H9 (cell line): ENCODE results near the gene RSU1. TPM values are rescaled to one million over a fixed set of nuclear protein-coding genes. Genes with fewer than 3 reads are reported as not detected.

ENCODE experiments used
- DNase-seq: peaks from one replicate; pipeline ENCODE4 v3.0.0-alpha.2; 2017
- H2AFZ ChIP-seq: one replicate; pipeline ENCODE4 v1.6.1; 2013; ENCODE audit warnings: mild to moderate bottlenecking, low read length, control low read depth, moderate library complexity
- H2AK5ac ChIP-seq: 2 replicates; pipeline ENCODE4 v1.6.1; 2013; ENCODE audit warnings: low read length, control low read depth, mixed read lengths; ENCODE audit not compliant: insufficient read length
- H2BK120ac ChIP-seq: one replicate; pipeline ENCODE4 v1.6.1; 2013; ENCODE audit warnings: low read depth, mild to moderate bottlenecking, low read length, control low read depth, inconsistent platforms; ENCODE audit not compliant: poor library complexity, severe bottlenecking
- H2BK12ac ChIP-seq: 2 replicates; pipeline ENCODE4 v1.6.1; 2013; ENCODE audit warnings: low read length, control low read depth, mixed read lengths, low read depth; ENCODE audit not compliant: insufficient read length
- H2BK15ac ChIP-seq: 2 replicates; pipeline ENCODE4 v1.6.1; 2013; ENCODE audit warnings: low read depth, low read length, control low read depth
- H2BK20ac ChIP-seq: one replicate; pipeline ENCODE4 v1.6.1; 2013; ENCODE audit warnings: low read depth, mild to moderate bottlenecking, low read length, control low read depth, inconsistent platforms; ENCODE audit not compliant: poor library complexity, severe bottlenecking
- H2BK5ac ChIP-seq: 2 replicates; pipeline ENCODE4 v1.6.1; 2013; ENCODE audit warnings: low read length, control low read depth, mixed read lengths; ENCODE audit not compliant: insufficient read length
- H3K14ac ChIP-seq: 2 replicates; pipeline ENCODE4 v1.6.1; 2013; ENCODE audit warnings: low read length, control low read depth; ENCODE audit not compliant: insufficient read depth
- H3K18ac ChIP-seq: 2 replicates; pipeline ENCODE4 v1.6.1; 2013; ENCODE audit warnings: low read depth, mild to moderate bottlenecking, mixed read lengths, low read length, control low read depth; ENCODE audit not compliant: insufficient read length
- H3K23ac ChIP-seq: 2 replicates; pipeline ENCODE4 v1.6.1; 2013; ENCODE audit warnings: low read length, control low read depth, mixed read lengths, low read depth; ENCODE audit not compliant: insufficient read length
- H3K23me2 ChIP-seq: 2 replicates; pipeline ENCODE4 v1.6.1; 2013; ENCODE audit warnings: low read depth, mild to moderate bottlenecking, mixed read lengths, low read length, control low read depth; ENCODE audit not compliant: insufficient read length, poor library complexity, severe bottlenecking
- H3K27ac ChIP-seq: 2 replicates; pipeline ENCODE4 v1.5.1; 2013; ENCODE audit warnings: low read length, control low read depth, mixed read lengths, low read depth; ENCODE audit not compliant: insufficient read length
- H3K27me3 ChIP-seq: 2 replicates; pipeline ENCODE4 v1.6.1; 2013; ENCODE audit warnings: low read length, control low read depth, inconsistent platforms; ENCODE audit not compliant: insufficient read depth
- H3K4ac ChIP-seq: 2 replicates; pipeline ENCODE4 v1.6.1; 2013; ENCODE audit warnings: low read depth, mild to moderate bottlenecking, control low read depth, inconsistent platforms, low read length, moderate library complexity
- H3K4me1 ChIP-seq: 2 replicates; pipeline ENCODE4 v1.6.1; 2013; ENCODE audit warnings: low read length, control low read depth, inconsistent platforms; ENCODE audit not compliant: insufficient read depth
- H3K4me2 ChIP-seq: 2 replicates; pipeline ENCODE4 v1.6.1; 2013; ENCODE audit warnings: low read length, control low read depth, mixed read lengths; ENCODE audit not compliant: insufficient read length, insufficient read depth
- H3K56ac ChIP-seq: 2 replicates; pipeline ENCODE4 v1.6.1; 2013; ENCODE audit warnings: low read depth, mild to moderate bottlenecking, mixed read lengths, low read length, control low read depth; ENCODE audit not compliant: insufficient read length
- H3K79me1 ChIP-seq: 2 replicates; pipeline ENCODE4 v1.6.1; 2013; ENCODE audit warnings: low read depth, mild to moderate bottlenecking, moderate library complexity, low read length, control low read depth, inconsistent platforms; ENCODE audit not compliant: insufficient read depth, poor library complexity, severe bottlenecking
- H3K79me2 ChIP-seq: 2 replicates; pipeline ENCODE4 v1.6.1; 2013; ENCODE audit warnings: low read length, control low read depth, inconsistent platforms; ENCODE audit not compliant: insufficient read depth
- H3K9ac ChIP-seq: 2 replicates; pipeline ENCODE4 v1.6.1; 2013; ENCODE audit warnings: low read length, control low read depth, mixed read lengths; ENCODE audit not compliant: insufficient read length; ENCODE audit errors: extremely low read depth
- H3K9me3 ChIP-seq: one replicate; pipeline ENCODE4 v1.6.1; 2013; ENCODE audit warnings: low read depth, low read length, inconsistent platforms; ENCODE audit not compliant: control insufficient read depth
- H3T11ph ChIP-seq: one replicate; pipeline ENCODE4 v1.6.1; 2013; ENCODE audit warnings: mild to moderate bottlenecking, low read length, control low read depth, inconsistent platforms
- H4K20me1 ChIP-seq: one replicate; pipeline ENCODE4 v1.6.1; 2013; ENCODE audit not compliant: control insufficient read depth, insufficient read length, insufficient read depth
- H4K5ac ChIP-seq: 2 replicates; pipeline ENCODE4 v1.6.1; 2013; ENCODE audit warnings: low read depth, mild to moderate bottlenecking, mixed read lengths, low read length, control low read depth; ENCODE audit not compliant: insufficient read length
- H4K8ac ChIP-seq: replicated peaks from 2 replicates; pipeline ENCODE4 v1.6.1; 2013; ENCODE audit warnings: low read length, control low read depth, mixed read lengths, low read depth; ENCODE audit not compliant: insufficient read length
- H4K91ac ChIP-seq: 2 replicates; pipeline ENCODE4 v1.6.1; 2013; ENCODE audit warnings: low read depth, mild to moderate bottlenecking, moderate library complexity, mixed read lengths, low read length, control low read depth; ENCODE audit not compliant: insufficient read length
- H3K27ac Mint-ChIP-seq, 3 experiments: 2 replicates in 2 of 3; 3 replicates in 1 of 3; pipeline ENCODE4 v1.8.0; 2020 to 2021; ENCODE audit warnings: mixed read lengths in 3 of 3, mild to moderate bottlenecking in 1 of 3, moderate library complexity in 1 of 3
- H3K27me3 Mint-ChIP-seq: 2 replicates; pipeline ENCODE4 v1.8.0; 2021; ENCODE audit warnings: low read depth, mild to moderate bottlenecking, moderate library complexity, mixed read lengths
- H3K36me3 Mint-ChIP-seq, 3 experiments: 2 replicates in 2 of 3; 3 replicates in 1 of 3; pipeline ENCODE4 v1.8.0; 2020 to 2021; ENCODE audit warnings: low read depth in 3 of 3, mixed read lengths in 3 of 3; ENCODE audit not compliant: insufficient read depth in 1 of 3
- H3K4me1 Mint-ChIP-seq, 2 experiments: 2 replicates each; pipeline ENCODE4 v1.8.0; 2020; ENCODE audit warnings: mixed read lengths in 2 of 2
- H3K4me3 Mint-ChIP-seq, 2 experiments: 2 replicates in 1 of 2; 3 replicates in 1 of 2; pipeline ENCODE4 v1.8.0; 2020 to 2021; ENCODE audit warnings: mild to moderate bottlenecking in 2 of 2, mixed read lengths in 2 of 2, moderate library complexity in 1 of 2
- H3K9me3 Mint-ChIP-seq, 2 experiments: 2 replicates in 1 of 2; 3 replicates in 1 of 2; pipeline ENCODE4 v1.8.0; 2020; ENCODE audit warnings: mild to moderate bottlenecking in 2 of 2, mixed read lengths in 2 of 2, moderate library complexity in 1 of 2
- CTCF ChIP-seq: fragments of 200-600 bp; sonication (generic); conservative IDR thresholded peaks from 3 replicates; pipeline ENCODE4 v1.8.0; 2021; ENCODE audit warnings: antibody characterized with exemption, mild to moderate bottlenecking
- WGBS: extraction: QIAGEN DNeasy Blood & Tissue Kit; methylation state at CpG from one replicate; pipeline ENCODE4 v1.1.7; 2013; ENCODE audit warnings: missing lambda C conversion rate, low lambda C conversion rate, mixed read lengths; ENCODE audit not compliant: insufficient read length; ENCODE audit errors: extremely low coverage; 5-methylcytosine and 5-hydroxymethylcytosine counted together
- total RNA-seq: library from RNA; stranded (reverse); gene quantifications from 2 replicates; pipeline ENCODE4 v1.2.1, GENCODE V29; 2021

Gene RSU1
- total RNA-seq, 1 experiment from 2014 or later: 59.4 TPM

- Histone ChIP-seq H3K27me3 (no peaks in the 10 kb centered on the region), H3K9ac (no peak overlapping the region), H4K5ac (no peak overlapping the region), H3K79me1 (no peaks in the 10 kb centered on the region), H3K4me1 (no peaks in the 10 kb centered on the region), H3K56ac (no peak overlapping the region), H3K23ac (no peak overlapping the region), H4K8ac (no peak overlapping the region), H3K23me2 (no peaks in the 10 kb centered on the region), H3K9me3 (no peaks in the 10 kb centered on the region), H3K4me2 (no peak overlapping the region), H3T11ph (no peak overlapping the region), H3K27ac (no peak overlapping the region), H2AK5ac (no peak overlapping the region), H2BK120ac (no peak overlapping the region), H2BK12ac (no peak overlapping the region), H2AFZ (no peak overlapping the region), H4K91ac (no peak overlapping the region), H3K18ac (no peak overlapping the region), H3K14ac (no peak overlapping the region), H2BK5ac (no peak overlapping the region), H2BK15ac (no peak overlapping the region), H4K20me1 (no peaks in the 10 kb centered on the region), H3K79me2 (no peaks in the 10 kb centered on the region), H3K4ac (no peak overlapping the region), H2BK20ac (no peak overlapping the region)
- DNase-seq: peak; percentile 30
- H3K27me3 Mint-ChIP-seq: peaks cover 8% of the 10 kb centered on the region
- no peak overlapping the region for H3K4me3 Mint-ChIP-seq
- no CpG with 5 or more reads among the region's 7 CpGs for WGBS
- no peaks in the 10 kb centered on the region for H3K36me3 Mint-ChIP-seq
- H3K4me1 Mint-ChIP-seq: peaks cover 2 to 3% of the 10 kb centered on the region in 2 experiments; a peak in 1 of 4 replicates
- H3K9me3 Mint-ChIP-seq: no peaks in the 10 kb centered on the region; a peak in 2 of 5 replicates
- peak; percentile 84 for TF ChIP-seq CTCF
- H3K27ac Mint-ChIP-seq: no peak overlapping the region
Measured at GRCh38 chr10:16545116-16545736, 272.0 kb downstream of the RSU1 start.
